DND-41 (cell line): ENCODE measurements around the gene FAM120A.

Source experiments
- CTCF ChIP-seq: IDR thresholded peaks from 2 replicates; pipeline ENCODE4 v1.5.1; 2012; ENCODE audit warnings: borderline replicate concordance, low read length, moderate library complexity, mild to moderate bottlenecking; ENCODE audit not compliant: poor library complexity, severe bottlenecking; ENCODE audit errors: extremely low read depth
- EZH2 ChIP-seq: IDR thresholded peaks from 3 replicates; pipeline ENCODE4 v1.6.1; 2012; ENCODE audit warnings: borderline replicate concordance, low read depth, mild to moderate bottlenecking, moderate library complexity, low read length, inconsistent platforms; ENCODE audit not compliant: severe bottlenecking

DNA sequence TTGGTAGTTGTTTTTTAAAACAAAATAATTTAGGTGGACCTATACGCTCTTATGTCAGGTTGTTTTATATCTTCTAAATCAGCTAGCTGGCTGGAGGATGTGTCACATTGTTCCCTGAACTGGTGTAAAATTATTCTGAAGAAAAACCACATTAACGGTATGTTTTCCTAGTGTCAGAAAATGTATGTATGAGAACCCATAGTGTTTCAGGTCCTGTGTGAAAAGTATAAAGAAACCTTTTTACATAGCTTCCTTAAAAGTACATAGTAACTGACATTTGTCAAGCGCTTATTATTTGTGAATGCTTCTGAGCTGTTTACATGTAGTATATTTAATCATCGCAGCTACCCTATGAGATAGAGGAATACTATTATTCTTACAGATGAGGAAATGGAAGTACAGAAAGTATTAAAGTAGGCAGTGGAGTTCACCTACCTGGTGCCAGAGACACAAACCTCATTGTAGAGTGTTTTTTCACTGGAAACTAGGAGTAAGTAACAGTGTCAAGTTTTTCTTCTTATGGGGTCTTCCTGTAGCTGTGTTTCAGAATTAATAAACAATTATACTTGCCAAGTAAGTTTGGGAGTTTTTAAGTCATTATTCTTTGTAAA, 12.3 kb downstream of the FAM120A start:
- TF ChIP-seq CTCF (no peak), EZH2 (no peak)
